OCI-LY3 (cell line): ENCODE results near the gene TBC1D1.

Experiments
- H2AFZ ChIP-seq: fragments of 200-600, 300-600 bp; shearing (Covaris generic); 2 replicates; pipeline ENCODE4 v1.6.0; 2014; ENCODE audit warnings: antibody characterized with exemption, low read depth, low read length
- H3K27ac ChIP-seq: fragments of 200-600, 300-600 bp; sonication (generic); 2 replicates; pipeline ENCODE4 v1.5.1; 2014; ENCODE audit warnings: mild to moderate bottlenecking, low read length, moderate library complexity, mixed read lengths
- H3K27me3 ChIP-seq: fragments of 200-600, 300-600 bp; sonication (generic); 2 replicates; pipeline ENCODE4 v1.6.1; 2014; ENCODE audit warnings: low read depth, low read length, mixed read lengths
- H3K36me3 ChIP-seq: fragments of 200-600, 300-600 bp; sonication (generic); replicated peaks from 2 replicates; pipeline ENCODE3; 2014; ENCODE audit warnings: low read depth, low read length, mixed read lengths
- H3K4me1 ChIP-seq: fragments of 300-600, 200-600 bp; sonication (generic); 2 replicates; pipeline ENCODE4 v1.6.1; 2014; ENCODE audit warnings: low read length, mixed read lengths
- H3K4me2 ChIP-seq: fragments of 200-600, 300-600 bp; sonication (generic); 2 replicates; pipeline ENCODE4 v1.6.1; 2014; ENCODE audit warnings: low read length, mixed read lengths
- H3K4me3 ChIP-seq: fragments of 300-600, 200-600 bp; sonication (generic); 2 replicates; pipeline ENCODE4 v1.5.1; 2014; ENCODE audit warnings: antibody characterized with exemption, mild to moderate bottlenecking, low read length, moderate library complexity
- H3K79me2 ChIP-seq: fragments of 300-600, 200-600 bp; shearing (Covaris generic); 2 replicates; pipeline ENCODE4 v1.6.1; 2014; ENCODE audit warnings: mild to moderate bottlenecking, low read length, mixed read lengths
- H3K9ac ChIP-seq: fragments of 300-600, 200-600 bp; shearing (Covaris generic); 2 replicates; pipeline ENCODE4 v1.6.0; 2014; ENCODE audit warnings: mild to moderate bottlenecking, low read length, moderate library complexity
- H3K9me3 ChIP-seq: fragments of 200-600, 300-600 bp; shearing (Covaris generic); 2 replicates; pipeline ENCODE4 v1.6.1; 2014; ENCODE audit warnings: low read length, mixed read lengths; ENCODE audit not compliant: insufficient read depth
- H4K20me1 ChIP-seq: fragments of 200-600, 300-600 bp; sonication (generic); 2 replicates; pipeline ENCODE4 v1.6.1; 2016; ENCODE audit warnings: low read length, mixed read lengths; ENCODE audit not compliant: insufficient read depth
- EZH2phosphoT487 ChIP-seq: fragments of 200-600 bp; shearing (Covaris generic); IDR thresholded peaks from 2 replicates; pipeline ENCODE4 v1.6.1; 2018; ENCODE audit warnings: antibody characterized with exemption, mixed run types, low read depth
- TF ChIP-seq, protein P1 (sequence below): fragments of 200-600, 300-600 bp; sonication (generic); IDR thresholded peaks from 2 replicates; pipeline ENCODE4 v1.5.1; 2014; ENCODE audit warnings: antibody characterized with exemption, low read length, low read depth

The TBC1D1 gene

DNA sequence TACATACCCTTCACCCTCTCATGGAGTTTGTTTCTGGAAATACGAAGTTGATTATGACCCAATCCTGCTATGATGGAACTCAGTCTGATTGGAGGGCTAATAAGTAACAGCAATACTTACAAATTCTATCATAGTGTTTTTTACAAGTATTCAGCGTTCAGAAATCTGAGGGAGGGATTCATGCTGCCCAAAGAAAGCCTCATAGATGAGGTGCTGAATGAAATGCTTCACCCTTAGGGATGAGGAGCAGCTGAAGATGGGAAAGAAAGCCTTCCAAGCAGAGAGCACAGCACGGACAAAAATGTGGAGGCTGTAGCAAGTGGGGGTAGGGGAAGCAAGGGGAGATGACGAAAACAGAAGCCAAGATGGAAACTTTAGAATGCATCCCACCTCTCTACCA is 27.9 kb upstream of the TBC1D1 start:
- Histone ChIP-seq H3K4me2 (no peak overlapping the region), H3K27me3 (no peaks in the 10 kb centered on the region), H3K36me3 (peaks cover 13% of the 10 kb centered on the region), H4K20me1 (no peaks in the 10 kb centered on the region), H2AFZ (no peak overlapping the region), H3K4me3 (no peak overlapping the region), H3K27ac (no peak overlapping the region), H3K4me1 (no peaks in the 10 kb centered on the region), H3K9ac (no peak overlapping the region), H3K9me3 (no peaks in the 10 kb centered on the region), H3K79me2 (no peaks in the 10 kb centered on the region)
- no peak for TF ChIP-seq EZH2phosphoT487
- TF ChIP-seq, protein P1, sequence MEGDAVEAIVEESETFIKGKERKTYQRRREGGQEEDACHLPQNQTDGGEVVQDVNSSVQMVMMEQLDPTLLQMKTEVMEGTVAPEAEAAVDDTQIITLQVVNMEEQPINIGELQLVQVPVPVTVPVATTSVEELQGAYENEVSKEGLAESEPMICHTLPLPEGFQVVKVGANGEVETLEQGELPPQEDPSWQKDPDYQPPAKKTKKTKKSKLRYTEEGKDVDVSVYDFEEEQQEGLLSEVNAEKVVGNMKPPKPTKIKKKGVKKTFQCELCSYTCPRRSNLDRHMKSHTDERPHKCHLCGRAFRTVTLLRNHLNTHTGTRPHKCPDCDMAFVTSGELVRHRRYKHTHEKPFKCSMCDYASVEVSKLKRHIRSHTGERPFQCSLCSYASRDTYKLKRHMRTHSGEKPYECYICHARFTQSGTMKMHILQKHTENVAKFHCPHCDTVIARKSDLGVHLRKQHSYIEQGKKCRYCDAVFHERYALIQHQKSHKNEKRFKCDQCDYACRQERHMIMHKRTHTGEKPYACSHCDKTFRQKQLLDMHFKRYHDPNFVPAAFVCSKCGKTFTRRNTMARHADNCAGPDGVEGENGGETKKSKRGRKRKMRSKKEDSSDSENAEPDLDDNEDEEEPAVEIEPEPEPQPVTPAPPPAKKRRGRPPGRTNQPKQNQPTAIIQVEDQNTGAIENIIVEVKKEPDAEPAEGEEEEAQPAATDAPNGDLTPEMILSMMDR: no peak

DNA sequence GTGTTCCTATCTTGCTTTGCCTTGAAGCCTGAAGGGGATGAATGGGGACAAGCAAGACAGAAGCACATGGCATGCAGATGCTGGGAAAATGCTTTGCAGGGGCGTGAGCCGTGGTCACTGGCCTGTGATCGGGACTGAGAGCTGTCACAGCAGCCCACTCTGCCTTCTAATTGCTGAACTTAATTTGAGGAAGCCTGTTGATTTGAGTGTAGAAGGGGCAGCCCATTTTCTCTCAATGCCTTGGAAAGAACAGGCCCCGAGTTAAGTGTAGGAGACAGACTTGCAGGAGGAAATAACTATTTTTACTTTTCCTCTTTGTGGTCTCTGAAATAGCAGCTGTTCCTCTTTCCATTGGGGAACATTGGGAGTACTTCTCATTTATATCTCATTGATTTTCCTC is 26.1 kb upstream of the TBC1D1 start:
- no peak overlapping the region for H3K4me2 ChIP-seq
- no peak overlapping the region for H3K4me3 ChIP-seq
- H3K27ac ChIP-seq: no peak overlapping the region
- TF ChIP-seq, protein P1: no peak
- no peak for TF ChIP-seq EZH2phosphoT487
- no peak overlapping the region for H2AFZ ChIP-seq
- no peak overlapping the region for H3K9ac ChIP-seq
- no peaks in the 10 kb centered on the region for H3K79me2 ChIP-seq
- peaks cover 13% of the 10 kb centered on the region for H3K36me3 ChIP-seq
- H4K20me1 ChIP-seq: no peaks in the 10 kb centered on the region
- no peaks in the 10 kb centered on the region for H3K9me3 ChIP-seq
- no peaks in the 10 kb centered on the region for H3K27me3 ChIP-seq
- H3K4me1 ChIP-seq: no peaks in the 10 kb centered on the region

DNA sequence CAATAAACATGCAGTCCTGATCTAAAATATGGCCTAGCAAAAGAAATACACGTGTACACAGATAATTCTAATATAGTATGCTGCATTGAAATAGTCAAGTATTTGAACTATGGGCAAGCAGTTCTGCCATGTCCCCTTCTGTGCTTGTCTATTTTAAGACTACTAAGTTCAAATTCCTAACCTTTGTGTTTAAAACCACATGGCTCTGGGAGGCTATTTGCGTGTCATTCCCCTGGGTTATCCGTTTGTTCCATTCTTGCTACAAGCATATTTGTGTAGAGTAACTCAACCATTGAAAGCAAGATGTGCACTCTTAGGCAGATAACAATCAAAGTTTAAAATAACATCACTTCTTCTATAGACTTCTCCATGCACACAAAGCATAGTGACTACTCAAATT is 25.4 kb upstream of the TBC1D1 start:
- no peaks in the 10 kb centered on the region for H3K27me3 ChIP-seq

DNA sequence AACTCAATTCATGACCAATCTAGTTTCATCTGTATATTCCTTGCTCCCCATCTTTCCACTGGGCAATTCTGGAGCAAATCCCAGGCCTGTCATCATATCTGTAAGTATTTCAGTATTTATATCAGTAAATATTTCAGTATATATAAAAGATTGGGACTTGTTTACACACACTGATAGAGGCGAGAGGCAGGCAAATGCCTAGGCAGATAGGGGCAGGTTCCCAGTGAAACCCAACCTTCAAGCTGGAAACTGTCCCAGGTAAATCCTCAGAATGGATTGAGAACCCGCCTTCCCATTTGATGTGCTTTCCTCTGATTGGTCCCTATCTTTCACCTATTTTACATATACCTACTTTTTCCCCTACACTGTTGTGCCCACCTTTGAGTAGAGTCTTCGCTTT is 23.8 kb upstream of the TBC1D1 start:
- Histone ChIP-seq H3K79me2 (no peaks in the 10 kb centered on the region), H3K4me3 (no peak overlapping the region), H3K27ac (no peak overlapping the region), H3K9ac (no peak overlapping the region), H3K4me1 (no peaks in the 10 kb centered on the region), H2AFZ (no peak overlapping the region), H3K4me2 (no peak overlapping the region), H3K27me3 (no peaks in the 10 kb centered on the region), H4K20me1 (no peaks in the 10 kb centered on the region), H3K36me3 (peaks cover 8% of the 10 kb centered on the region), H3K9me3 (no peaks in the 10 kb centered on the region)
- no peak for TF ChIP-seq EZH2phosphoT487
- TF ChIP-seq, protein P1: no peak

More for the DNA sequence above, 25.4 kb upstream of the TBC1D1 start:
- TF ChIP-seq, protein P1: no peak
- TF ChIP-seq EZH2phosphoT487: no peak
- Histone ChIP-seq H3K27ac (no peak overlapping the region), H3K36me3 (peaks cover 13% of the 10 kb centered on the region), H3K79me2 (no peaks in the 10 kb centered on the region), H4K20me1 (no peaks in the 10 kb centered on the region), H3K9ac (no peak overlapping the region), H3K9me3 (no peaks in the 10 kb centered on the region), H3K4me3 (no peak overlapping the region), H2AFZ (no peak overlapping the region), H3K4me2 (no peak overlapping the region), H3K4me1 (no peaks in the 10 kb centered on the region)
